ENCODE results near the gene TBC1D22A. TPM values are rescaled to one million over a fixed set of nuclear protein-coding genes. Genes with fewer than 3 reads are reported as not detected.
A peak's percentile ranks its signal among the peaks of the same experiment; 100 is the strongest.

TBC1D22A gene
- polyA plus RNA-seq, 1 of the 3 experiments (the other 2 are of a cell fraction): 16.5 TPM

GRCh38 chr22:47107431-47107830 lies 345.0 kb downstream of the TBC1D22A start:
- peak; percentile 59 for TF ChIP-seq PBX3 (IDR thresholded peaks at IDR 0.05)
- TF ChIP-seq YY1 (IDR thresholded peaks at IDR 0.05; ENCODE audit: low read depth): no peak
- no peak for TF ChIP-seq MEF2A (IDR thresholded peaks at IDR 0.05; ENCODE audit: borderline replicate concordance, low read depth)
- no peak for TF ChIP-seq GABPA (IDR thresholded peaks at IDR 0.05; ENCODE audit: low read depth)
- peak; percentile 94 for TF ChIP-seq JUND (IDR thresholded peaks at IDR 0.05)
- TF ChIP-seq TEAD4 (IDR thresholded peaks at IDR 0.05; ENCODE audit: borderline replicate concordance, insufficient read depth): peak; percentile 34; the same call in 1 of the 2 replicates
- peak; percentile 18; the same call in 1 of the 2 replicates for TF ChIP-seq POLR2AphosphoS5 (IDR thresholded peaks at IDR 0.05; ENCODE audit: low read depth, low read length)
- no peak for TF ChIP-seq RXRA (IDR thresholded peaks at IDR 0.05; ENCODE audit: borderline replicate concordance, low read depth)
- no peak for TF ChIP-seq NRF1 (IDR thresholded peaks at IDR 0.05; ENCODE audit: low read depth, low read length)
- TF ChIP-seq IRF3 (IDR thresholded peaks at IDR 0.05; ENCODE audit: low read depth, low read length): no peak
- TF ChIP-seq MAX (IDR thresholded peaks at IDR 0.05; ENCODE audit: low read depth): 0 out of 2 replicates have a peak, but pooled peaks have one; percentile 18
- peak; percentile 98 for TF ChIP-seq FOSL2 (IDR thresholded peaks at IDR 0.05; ENCODE audit: borderline replicate concordance, low read depth)
- no peak for TF ChIP-seq REST (IDR thresholded peaks at IDR 0.05; ENCODE audit: low read depth, low read length)
- TF ChIP-seq CTCF (IDR thresholded peaks at IDR 0.05): no peak
- TF ChIP-seq EP300 (IDR thresholded peaks at IDR 0.05; ENCODE audit: borderline replicate concordance in 1 of 2, low read depth in 1 of 2, low read length in 1 of 2): 0 out of 4 replicates have a peak, but pooled peaks of 1 of the 2 experiments have one; percentile 38
- no peak for TF ChIP-seq TAF1 (IDR thresholded peaks at IDR 0.05; ENCODE audit: borderline replicate concordance, low read depth, low read length)
- no peak for TF ChIP-seq GATA2 (CRISPR knock-in tag; IDR thresholded peaks at IDR 0.05)
- H3K27ac ChIP-seq (ENCODE audit: low read depth in 2 of 2, low read length in 1 of 2): peak overlapping the region in 1 of 2 experiments; percentile 82; a peak in 2 of 4 replicates
- no peaks in the 10 kb centered on the region for H3K9me2 ChIP-seq
- H3K9ac ChIP-seq: no peak overlapping the region
- no peaks in the 10 kb centered on the region for H3K27me3 ChIP-seq (ENCODE audit: insufficient read depth)
- WGBS (ENCODE audit: low lambda C conversion rate): 13% methylated on average over 2 of the region's 2 CpGs
- H3K36me3 ChIP-seq (replicated peaks in 1 of 2; ENCODE audit: control insufficient read depth in 1 of 2, insufficient read depth in 2 of 2, low read length in 1 of 2): peaks cover 0 to 7% of the 10 kb centered on the region in 2 experiments
- H2AFZ ChIP-seq (ENCODE audit: low read depth): no peak overlapping the region
- CTCF ChIA-PET: no interaction called here
- peak overlapping the region; percentile 25; the same call in 1 of the 2 replicates for H3K4me2 ChIP-seq
- H3K79me2 ChIP-seq (ENCODE audit: insufficient read depth): no peaks in the 10 kb centered on the region
- no peaks in the 10 kb centered on the region; the same call in 1 of the 2 replicates for H4K20me1 ChIP-seq (ENCODE audit: insufficient read depth)
- no peak for DNase-seq
- peaks cover 24% of the 10 kb centered on the region for H3F3A ChIP-seq (replicated peaks; ENCODE audit: insufficient read depth)
- POLR2A ChIA-PET: no interaction called here
- no peaks in the 10 kb centered on the region for H3K9me3 ChIP-seq
- no peaks in the 10 kb centered on the region; a peak in 2 of 4 replicates for H3K4me1 ChIP-seq (ENCODE audit: control insufficient read depth in 1 of 2, insufficient read depth in 2 of 2, low read depth in 1 of 2, low read length in 1 of 2)
- H3K4me3 ChIP-seq (ENCODE audit: low read depth in 2 of 2, low read length in 1 of 2): no peak overlapping the region
